DND-41 (cell line): ENCODE results near the gene GALP.
"Not testable (repeated sequence)": the region's sequence is repeated elsewhere in the genome, so short reads cannot be mapped to it uniquely, and the experiment has no call there.

Experiments used
- ATAC-seq: fragments of 200-7000 bp; cut with Tn5 transposase; 3 replicates; pipeline ENCODE4 v1.9.1; 2021; ENCODE audit warnings: low read depth; ENCODE audit not compliant: insufficient read depth
- DNase-seq: peaks from one replicate; pipeline ENCODE4 v3.0.0-alpha.2; 2020
- H2AFZ ChIP-seq: 2 replicates; pipeline ENCODE4 v1.6.0; 2012; ENCODE audit warnings: low read depth, low read length
- H3K27ac ChIP-seq: 2 replicates; pipeline ENCODE4 v1.5.1; 2012; ENCODE audit warnings: low read length, inconsistent platforms
- H3K27me3 ChIP-seq: fragments of 200-600 bp; sonication (generic); 2 replicates; pipeline ENCODE4 v1.6.0; 2012; ENCODE audit warnings: low read length, mild to moderate bottlenecking, inconsistent platforms; ENCODE audit not compliant: insufficient read depth, poor library complexity
- H3K36me3 ChIP-seq: 2 replicates; pipeline ENCODE4 v1.5.1; 2012; ENCODE audit warnings: low read length, inconsistent platforms; ENCODE audit not compliant: insufficient read depth
- H3K4me1 ChIP-seq: 2 replicates; pipeline ENCODE4 v1.5.1; 2012; ENCODE audit warnings: mild to moderate bottlenecking, low read length; ENCODE audit not compliant: insufficient read depth
- H3K4me2 ChIP-seq: 2 replicates; pipeline ENCODE4 v1.6.0; 2012; ENCODE audit warnings: mild to moderate bottlenecking, moderate library complexity, low read length, inconsistent platforms; ENCODE audit not compliant: insufficient read depth
- H3K4me3 ChIP-seq, 2 experiments: fragments of 200-600 bp in 1 of 2; shearing (Covaris generic) in 1 of 2; 2 replicates each; pipeline ENCODE4 v1.5.1; 2012 to 2016; ENCODE audit warnings: inconsistent platforms in 2 of 2, low read length in 2 of 2, mild to moderate bottlenecking in 2 of 2, low read depth in 1 of 2, moderate library complexity in 1 of 2
- H3K79me2 ChIP-seq: 2 replicates; pipeline ENCODE4 v1.6.0; 2012; ENCODE audit warnings: low read length, inconsistent platforms; ENCODE audit not compliant: insufficient read depth
- H3K9ac ChIP-seq: 2 replicates; pipeline ENCODE4 v1.6.0; 2012; ENCODE audit warnings: low read depth, mild to moderate bottlenecking, inconsistent platforms, low read length, moderate library complexity
- H3K9me3 ChIP-seq: 2 replicates; pipeline ENCODE4 v1.5.1; 2012; ENCODE audit warnings: low read length, moderate library complexity, mild to moderate bottlenecking, inconsistent platforms; ENCODE audit not compliant: insufficient read depth, severe bottlenecking
- H4K20me1 ChIP-seq: 2 replicates; pipeline ENCODE4 v1.6.0; 2012; ENCODE audit warnings: low read length; ENCODE audit not compliant: insufficient read depth
- CTCF ChIP-seq: IDR thresholded peaks from 2 replicates; pipeline ENCODE4 v1.5.1; 2012; ENCODE audit warnings: borderline replicate concordance, low read length, moderate library complexity, mild to moderate bottlenecking; ENCODE audit not compliant: poor library complexity, severe bottlenecking; ENCODE audit errors: extremely low read depth
- EZH2 ChIP-seq: IDR thresholded peaks from 3 replicates; pipeline ENCODE4 v1.6.1; 2012; ENCODE audit warnings: borderline replicate concordance, low read depth, mild to moderate bottlenecking, moderate library complexity, low read length, inconsistent platforms; ENCODE audit not compliant: severe bottlenecking

GALP gene

GRCh38 chr19:56175861-56176307, at the start of gene GALP:
Gene GALP, plus strand, starts transcription at chr19:56176008. Its CDS starts 1,101 bp downstream, at chr19:56177109.
- H3K4me3 ChIP-seq, H4K20me1 ChIP-seq, H3K9me3 ChIP-seq, H3K27ac ChIP-seq, H3K27me3 ChIP-seq, ATAC-seq, H3K79me2 ChIP-seq, H3K4me2 ChIP-seq, H3K36me3 ChIP-seq, DNase-seq, H3K9ac ChIP-seq, H2AFZ ChIP-seq, H3K4me1 ChIP-seq: not testable (repeated sequence)

- no peaks in the 10 kb centered on the region for H3K9me3 ChIP-seq
- no peak for DNase-seq
- H4K20me1 ChIP-seq: no peaks in the 10 kb centered on the region
- H3K9ac ChIP-seq: no peak overlapping the region
- no peaks in the 10 kb centered on the region for H3K27me3 ChIP-seq
- TF ChIP-seq EZH2: no peak
- TF ChIP-seq CTCF: no peak
- H3K4me1 ChIP-seq: 0 out of 2 replicates have a peak, but pooled peaks cover under 1% of the 10 kb centered on the region
- no peaks in the 10 kb centered on the region for H3K36me3 ChIP-seq
- no peak overlapping the region for H3K4me3 ChIP-seq
- H3K79me2 ChIP-seq: no peaks in the 10 kb centered on the region
- H2AFZ ChIP-seq: no peak overlapping the region
- H3K27ac ChIP-seq: no peak overlapping the region
- ATAC-seq: no peak; the same call in 2 of the 3 replicates
- no peak overlapping the region for H3K4me2 ChIP-seq
Observed at GRCh38 chr19:56126983-56127780, 48.6 kb upstream of the GALP start.

GRCh38 chr19:56130006-56130405, 45.8 kb upstream of the GALP start:
- no peak for DNase-seq
- Histone ChIP-seq H3K27ac (no peak overlapping the region), H3K79me2 (no peaks in the 10 kb centered on the region), H4K20me1 (no peaks in the 10 kb centered on the region), H3K4me2 (no peak overlapping the region), H3K4me3 (no peak overlapping the region), H3K4me1 (no peaks in the 10 kb centered on the region), H3K9ac (no peak overlapping the region), H3K27me3 (no peaks in the 10 kb centered on the region), H2AFZ (no peak overlapping the region), H3K36me3 (no peaks in the 10 kb centered on the region), H3K9me3 (no peaks in the 10 kb centered on the region)
- no peak for TF ChIP-seq CTCF
- no peak for TF ChIP-seq EZH2
- ATAC-seq: no peak

- no peaks in the 10 kb centered on the region for H4K20me1 ChIP-seq
- no peaks in the 10 kb centered on the region for H3K79me2 ChIP-seq
Observed at GRCh38 chr19:56131651-56132050, 44.2 kb upstream of the GALP start.

More at GRCh38 chr19:56131651-56132050, 44.2 kb upstream of the GALP start:
- Histone ChIP-seq H3K9ac (no peak overlapping the region), H3K9me3 (no peaks in the 10 kb centered on the region), H3K4me2 (no peak overlapping the region), H3K36me3 (no peaks in the 10 kb centered on the region), H2AFZ (no peak overlapping the region), H3K4me3 (no peak overlapping the region), H3K27ac (no peak overlapping the region), H3K27me3 (no peaks in the 10 kb centered on the region), H3K4me1 (no peaks in the 10 kb centered on the region)
- DNase-seq: no peak
- ATAC-seq: no peak
- TF ChIP-seq CTCF: no peak
- no peak for TF ChIP-seq EZH2
